WTC11 (cell line): ENCODE results near the gene GRIA4. TPM values are rescaled to one million over a fixed set of nuclear protein-coding genes. Genes with fewer than 3 reads are reported as not detected.

Source experiments
- ATAC-seq: fragments of 200-7000 bp; cut with Tn5 transposase; 2 replicates; pipeline ENCODE4 v1.10.0; 2021; ENCODE audit warnings: mild to moderate bottlenecking, moderate library complexity
- CTCF ChIA-PET: fragments of 300-600 bp; sonication (Branson Sonifier 250); formaldehyde crosslinking; loops from one replicate; lab custom pipeline; 2021; ENCODE audit warnings: antibody characterized with exemption; lab: Charles Lee
- POLR2A ChIA-PET: fragments of 350-600 bp; sonication (Branson Sonifier 250); formaldehyde crosslinking; loops from one replicate; lab custom pipeline; 2021; ENCODE audit warnings: antibody characterized with exemption; lab: Charles Lee
- DNase-seq: peaks from one replicate; pipeline ENCODE4 v3.0.0; 2021; ENCODE audit warnings: low spot score
- H3K27ac Mint-ChIP-seq: 2 replicates; pipeline ENCODE4 v1.8.0; 2021; ENCODE audit warnings: mixed read lengths
- H3K27me3 Mint-ChIP-seq: 2 replicates; pipeline ENCODE4 v1.8.0; 2021; ENCODE audit warnings: low read depth, mild to moderate bottlenecking, moderate library complexity, mixed read lengths
- H3K36me3 Mint-ChIP-seq: 2 replicates; pipeline ENCODE4 v1.8.0; 2021; ENCODE audit warnings: mixed read lengths
- H3K4me1 Mint-ChIP-seq: 2 replicates; pipeline ENCODE4 v1.8.0; 2022; ENCODE audit warnings: mixed read lengths
- H3K4me3 Mint-ChIP-seq: 2 replicates; pipeline ENCODE4 v1.8.0; 2021; ENCODE audit warnings: mild to moderate bottlenecking, moderate library complexity, mixed read lengths
- H3K9me3 Mint-ChIP-seq: 2 replicates; pipeline ENCODE4 v1.8.0; 2021; ENCODE audit warnings: mixed read lengths
- ATF1 ChIP-seq: sonication (generic); formaldehyde crosslinking; IDR thresholded peaks from 2 replicates; pipeline ENCODE4 v1.8.1; 2023; ENCODE audit warnings: mild to moderate bottlenecking, moderate library complexity, missing genetic modification reagents
- CDX4 ChIP-seq: fragments of 250-450 bp; sonication (Bioruptor Pico); IDR thresholded peaks from 2 replicates; pipeline ENCODE4 v1.9.0; 2021; ENCODE audit warnings: moderate library complexity, mild to moderate bottlenecking, inconsistent platforms, borderline replicate concordance
- CREB1 ChIP-seq: sonication (generic); formaldehyde crosslinking; IDR thresholded peaks from 2 replicates; pipeline ENCODE4 v1.8.0; 2023; ENCODE audit warnings: mild to moderate bottlenecking, missing genetic modification reagents
- CREM ChIP-seq: sonication (generic); formaldehyde crosslinking; IDR thresholded peaks from 2 replicates; pipeline ENCODE4 v1.8.1; 2022; ENCODE audit warnings: mild to moderate bottlenecking, missing genetic modification reagents, moderate library complexity
- CTCF ChIP-seq: fragments of 200-600 bp; IDR thresholded peaks from 2 replicates; pipeline ENCODE4 v1.8.0; 2022; ENCODE audit warnings: antibody characterized with exemption
- ESRRA ChIP-seq: sonication (generic); formaldehyde crosslinking; IDR thresholded peaks from 2 replicates; pipeline ENCODE4 v1.8.1; 2022; ENCODE audit warnings: mild to moderate bottlenecking, missing genetic modification reagents, borderline replicate concordance
- ETV6 ChIP-seq: sonication (generic); formaldehyde crosslinking; IDR thresholded peaks from 2 replicates; pipeline ENCODE4 v1.8.1; 2022; ENCODE audit warnings: mild to moderate bottlenecking, missing genetic modification reagents
- FOXK1 ChIP-seq: sonication (generic); formaldehyde crosslinking; IDR thresholded peaks from 2 replicates; pipeline ENCODE4 v1.8.0; 2022; ENCODE audit warnings: mild to moderate bottlenecking, moderate library complexity, missing genetic modification reagents
- GABPB1 ChIP-seq: sonication (generic); formaldehyde crosslinking; IDR thresholded peaks from 2 replicates; pipeline ENCODE4 v1.8.1; 2023; ENCODE audit warnings: mild to moderate bottlenecking, missing genetic modification reagents
- NR1H2 ChIP-seq: sonication (generic); formaldehyde crosslinking; IDR thresholded peaks from 2 replicates; pipeline ENCODE4 v1.9.0; 2021; ENCODE audit warnings: mild to moderate bottlenecking, moderate library complexity, missing genetic modification reagents
- PREB ChIP-seq: sonication (generic); formaldehyde crosslinking; IDR thresholded peaks from 2 replicates; pipeline ENCODE4 v1.8.1; 2022; ENCODE audit warnings: mild to moderate bottlenecking, missing genetic modification reagents, moderate library complexity, borderline replicate concordance
- RELA ChIP-seq: sonication (generic); formaldehyde crosslinking; IDR thresholded peaks from 2 replicates; pipeline ENCODE4 v1.8.1; 2022; ENCODE audit warnings: missing genetic modification reagents, mild to moderate bottlenecking, borderline replicate concordance
- SOX15 ChIP-seq: fragments of 250-450 bp; sonication (Bioruptor Pico); IDR thresholded peaks from 2 replicates; pipeline ENCODE4 v1.9.0; 2021; ENCODE audit warnings: mild to moderate bottlenecking
- SP1 ChIP-seq: sonication (generic); formaldehyde crosslinking; conservative IDR thresholded peaks from 2 replicates; pipeline ENCODE4 v1.8.1; 2022; ENCODE audit warnings: missing genetic modification reagents
- TP53 ChIP-seq: sonication (generic); formaldehyde crosslinking; IDR thresholded peaks from 2 replicates; pipeline ENCODE4 v1.8.1; 2023; ENCODE audit warnings: mild to moderate bottlenecking, missing genetic modification reagents
- ZNF532 ChIP-seq: fragments of 250-450 bp; sonication (Bioruptor Pico); IDR thresholded peaks from 2 replicates; pipeline ENCODE4 v1.9.0; 2021; ENCODE audit warnings: mild to moderate bottlenecking, borderline replicate concordance
- total RNA-seq: library from RNA; stranded (reverse); gene quantifications from 3 replicates; pipeline ENCODE4 v1.2.3, GENCODE V29; 2021
- TF ChIP-seq, protein P1 (sequence below): sonication (generic); formaldehyde crosslinking; IDR thresholded peaks from 2 replicates; pipeline ENCODE4 v1.8.0; 2023; ENCODE audit warnings: mild to moderate bottlenecking, missing genetic modification reagents
- TF ChIP-seq, protein P2 (sequence below): sonication (generic); formaldehyde crosslinking; IDR thresholded peaks from 2 replicates; pipeline ENCODE4 v1.8.1; 2022; ENCODE audit warnings: low read depth, mild to moderate bottlenecking, moderate library complexity, missing genetic modification reagents, borderline replicate concordance
- TF ChIP-seq, protein P3 (sequence below): fragments of 250-450 bp; sonication (Bioruptor Pico); IDR thresholded peaks from 2 replicates; pipeline ENCODE4 v2.1.2; 2022; ENCODE audit warnings: mild to moderate bottlenecking, moderate library complexity

The GRIA4 gene
- total RNA-seq, 1 experiment from 2014 or later, result 11.4 TPM

DNA sequence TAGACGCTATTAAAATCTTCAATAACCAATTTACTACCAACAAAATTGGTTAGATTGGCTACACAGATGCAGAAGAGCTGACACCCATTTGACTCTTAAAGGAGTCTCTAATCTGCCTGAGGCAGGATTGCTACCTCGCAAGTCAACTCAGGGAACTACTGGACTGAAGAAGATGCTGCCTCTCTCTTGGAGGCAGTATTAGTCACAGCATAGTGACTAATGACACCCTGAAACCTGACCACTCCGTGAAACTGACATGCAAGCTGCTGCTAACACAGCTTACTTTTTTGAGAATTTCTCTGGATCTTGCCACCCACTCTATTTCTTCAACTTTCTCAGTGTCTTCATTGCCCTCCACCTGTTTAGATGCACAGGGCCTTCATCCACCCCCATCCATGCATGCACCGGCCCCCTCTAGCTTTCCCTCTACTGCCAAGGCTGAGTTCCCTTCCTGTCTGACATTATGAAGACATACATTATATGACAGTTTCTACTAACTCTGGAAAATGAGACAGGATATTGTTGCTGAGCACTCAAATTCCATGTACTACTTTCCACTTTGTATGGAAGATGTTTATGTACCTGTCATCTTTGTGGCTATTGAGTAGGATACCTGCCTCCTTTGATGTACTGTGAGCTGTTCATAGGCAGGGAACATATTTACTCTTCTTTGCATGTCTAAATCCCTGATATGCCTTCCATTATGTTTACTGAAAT lies 229.0 kb downstream of the GRIA4 start (continued):
- TF ChIP-seq, protein P1, sequence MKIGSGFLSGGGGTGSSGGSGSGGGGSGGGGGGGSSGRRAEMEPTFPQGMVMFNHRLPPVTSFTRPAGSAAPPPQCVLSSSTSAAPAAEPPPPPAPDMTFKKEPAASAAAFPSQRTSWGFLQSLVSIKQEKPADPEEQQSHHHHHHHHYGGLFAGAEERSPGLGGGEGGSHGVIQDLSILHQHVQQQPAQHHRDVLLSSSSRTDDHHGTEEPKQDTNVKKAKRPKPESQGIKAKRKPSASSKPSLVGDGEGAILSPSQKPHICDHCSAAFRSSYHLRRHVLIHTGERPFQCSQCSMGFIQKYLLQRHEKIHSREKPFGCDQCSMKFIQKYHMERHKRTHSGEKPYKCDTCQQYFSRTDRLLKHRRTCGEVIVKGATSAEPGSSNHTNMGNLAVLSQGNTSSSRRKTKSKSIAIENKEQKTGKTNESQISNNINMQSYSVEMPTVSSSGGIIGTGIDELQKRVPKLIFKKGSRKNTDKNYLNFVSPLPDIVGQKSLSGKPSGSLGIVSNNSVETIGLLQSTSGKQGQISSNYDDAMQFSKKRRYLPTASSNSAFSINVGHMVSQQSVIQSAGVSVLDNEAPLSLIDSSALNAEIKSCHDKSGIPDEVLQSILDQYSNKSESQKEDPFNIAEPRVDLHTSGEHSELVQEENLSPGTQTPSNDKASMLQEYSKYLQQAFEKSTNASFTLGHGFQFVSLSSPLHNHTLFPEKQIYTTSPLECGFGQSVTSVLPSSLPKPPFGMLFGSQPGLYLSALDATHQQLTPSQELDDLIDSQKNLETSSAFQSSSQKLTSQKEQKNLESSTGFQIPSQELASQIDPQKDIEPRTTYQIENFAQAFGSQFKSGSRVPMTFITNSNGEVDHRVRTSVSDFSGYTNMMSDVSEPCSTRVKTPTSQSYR, result no peak
- TF ChIP-seq, protein P2, sequence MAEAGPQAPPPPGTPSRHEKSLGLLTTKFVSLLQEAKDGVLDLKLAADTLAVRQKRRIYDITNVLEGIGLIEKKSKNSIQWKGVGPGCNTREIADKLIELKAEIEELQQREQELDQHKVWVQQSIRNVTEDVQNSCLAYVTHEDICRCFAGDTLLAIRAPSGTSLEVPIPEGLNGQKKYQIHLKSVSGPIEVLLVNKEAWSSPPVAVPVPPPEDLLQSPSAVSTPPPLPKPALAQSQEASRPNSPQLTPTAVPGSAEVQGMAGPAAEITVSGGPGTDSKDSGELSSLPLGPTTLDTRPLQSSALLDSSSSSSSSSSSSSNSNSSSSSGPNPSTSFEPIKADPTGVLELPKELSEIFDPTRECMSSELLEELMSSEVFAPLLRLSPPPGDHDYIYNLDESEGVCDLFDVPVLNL (CRISPR knock-in tag), result no peak
- TF ChIP-seq CDX4 (no peak), SOX15 (CRISPR knock-in tag) (no peak), ETV6 (CRISPR knock-in tag) (no peak)
- TF ChIP-seq, all 79 proteins: peak for 0

- POLR2A ChIA-PET, result no interaction called here
Observed at GRCh38 chr11:105840391-105840790, 230.5 kb downstream of the GRIA4 start.

More at GRCh38 chr11:105840391-105840790, 230.5 kb downstream of the GRIA4 start:
- H3K27ac Mint-ChIP-seq, result no peak overlapping the region
- no peaks in the 10 kb centered on the region for H3K36me3 Mint-ChIP-seq
- no peak for ATAC-seq
- no peaks in the 10 kb centered on the region for H3K4me1 Mint-ChIP-seq
- peaks cover 3% of the 10 kb centered on the region for H3K9me3 Mint-ChIP-seq
- CTCF ChIA-PET, result no interaction called here
- no peak for TF ChIP-seq FOXK1 (CRISPR knock-in tag)
- no peak for TF ChIP-seq ZNF532
- no peak for TF ChIP-seq GABPB1 (CRISPR knock-in tag)
- TF ChIP-seq, protein P3, sequence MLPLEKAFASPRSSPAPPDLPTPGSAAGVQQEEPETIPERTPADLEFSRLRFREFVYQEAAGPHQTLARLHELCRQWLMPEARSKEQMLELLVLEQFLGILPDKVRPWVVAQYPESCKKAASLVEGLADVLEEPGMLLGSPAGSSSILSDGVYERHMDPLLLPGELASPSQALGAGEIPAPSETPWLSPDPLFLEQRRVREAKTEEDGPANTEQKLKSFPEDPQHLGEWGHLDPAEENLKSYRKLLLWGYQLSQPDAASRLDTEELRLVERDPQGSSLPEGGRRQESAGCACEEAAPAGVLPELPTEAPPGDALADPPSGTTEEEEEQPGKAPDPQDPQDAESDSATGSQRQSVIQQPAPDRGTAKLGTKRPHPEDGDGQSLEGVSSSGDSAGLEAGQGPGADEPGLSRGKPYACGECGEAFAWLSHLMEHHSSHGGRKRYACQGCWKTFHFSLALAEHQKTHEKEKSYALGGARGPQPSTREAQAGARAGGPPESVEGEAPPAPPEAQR (CRISPR knock-in tag), result no peak
- no peak for TF ChIP-seq ESRRA (CRISPR knock-in tag)
- no peak for TF ChIP-seq SP1
- TF ChIP-seq RELA (CRISPR knock-in tag), result no peak
- TF ChIP-seq CREB1, result no peak
- no peak for TF ChIP-seq NR1H2 (CRISPR knock-in tag)
- no peak for TF ChIP-seq CREM (CRISPR knock-in tag)
- TF ChIP-seq, protein P1, result no peak
- TF ChIP-seq ATF1 (CRISPR knock-in tag), result no peak
- TF ChIP-seq PREB (CRISPR knock-in tag), result no peak
- TF ChIP-seq TP53 (CRISPR knock-in tag), result no peak
- TF ChIP-seq CTCF, result no peak
- TF ChIP-seq, all 79 proteins: peak for 0
- Mint-ChIP-seq H3K27me3 (no peaks in the 10 kb centered on the region), H3K4me3 (no peak overlapping the region)
- DNase-seq, result no peak
